H9 (cell line): ENCODE results near the gene DOCK1. TPM values are rescaled to one million over a fixed set of nuclear protein-coding genes. Genes with fewer than 3 reads are reported as not detected.

ENCODE experiments used
- DNase-seq: peaks from one replicate; pipeline ENCODE4 v3.0.0-alpha.2; 2017
- H2AFZ ChIP-seq: one replicate; pipeline ENCODE4 v1.6.1; 2013; ENCODE audit warnings: mild to moderate bottlenecking, low read length, control low read depth, moderate library complexity
- H2AK5ac ChIP-seq: 2 replicates; pipeline ENCODE4 v1.6.1; 2013; ENCODE audit warnings: low read length, control low read depth, mixed read lengths; ENCODE audit not compliant: insufficient read length
- H2BK120ac ChIP-seq: one replicate; pipeline ENCODE4 v1.6.1; 2013; ENCODE audit warnings: low read depth, mild to moderate bottlenecking, low read length, control low read depth, inconsistent platforms; ENCODE audit not compliant: poor library complexity, severe bottlenecking
- H2BK12ac ChIP-seq: 2 replicates; pipeline ENCODE4 v1.6.1; 2013; ENCODE audit warnings: low read length, control low read depth, mixed read lengths, low read depth; ENCODE audit not compliant: insufficient read length
- H2BK15ac ChIP-seq: 2 replicates; pipeline ENCODE4 v1.6.1; 2013; ENCODE audit warnings: low read depth, low read length, control low read depth
- H2BK20ac ChIP-seq: one replicate; pipeline ENCODE4 v1.6.1; 2013; ENCODE audit warnings: low read depth, mild to moderate bottlenecking, low read length, control low read depth, inconsistent platforms; ENCODE audit not compliant: poor library complexity, severe bottlenecking
- H2BK5ac ChIP-seq: 2 replicates; pipeline ENCODE4 v1.6.1; 2013; ENCODE audit warnings: low read length, control low read depth, mixed read lengths; ENCODE audit not compliant: insufficient read length
- H3K14ac ChIP-seq: 2 replicates; pipeline ENCODE4 v1.6.1; 2013; ENCODE audit warnings: low read length, control low read depth; ENCODE audit not compliant: insufficient read depth
- H3K18ac ChIP-seq: 2 replicates; pipeline ENCODE4 v1.6.1; 2013; ENCODE audit warnings: low read depth, mild to moderate bottlenecking, mixed read lengths, low read length, control low read depth; ENCODE audit not compliant: insufficient read length
- H3K23ac ChIP-seq: 2 replicates; pipeline ENCODE4 v1.6.1; 2013; ENCODE audit warnings: low read length, control low read depth, mixed read lengths, low read depth; ENCODE audit not compliant: insufficient read length
- H3K23me2 ChIP-seq: 2 replicates; pipeline ENCODE4 v1.6.1; 2013; ENCODE audit warnings: low read depth, mild to moderate bottlenecking, mixed read lengths, low read length, control low read depth; ENCODE audit not compliant: insufficient read length, poor library complexity, severe bottlenecking
- H3K27ac ChIP-seq: 2 replicates; pipeline ENCODE4 v1.5.1; 2013; ENCODE audit warnings: low read length, control low read depth, mixed read lengths, low read depth; ENCODE audit not compliant: insufficient read length
- H3K27me3 ChIP-seq: 2 replicates; pipeline ENCODE4 v1.6.1; 2013; ENCODE audit warnings: low read length, control low read depth, inconsistent platforms; ENCODE audit not compliant: insufficient read depth
- H3K4ac ChIP-seq: 2 replicates; pipeline ENCODE4 v1.6.1; 2013; ENCODE audit warnings: low read depth, mild to moderate bottlenecking, control low read depth, inconsistent platforms, low read length, moderate library complexity
- H3K4me1 ChIP-seq: 2 replicates; pipeline ENCODE4 v1.6.1; 2013; ENCODE audit warnings: low read length, control low read depth, inconsistent platforms; ENCODE audit not compliant: insufficient read depth
- H3K4me2 ChIP-seq: 2 replicates; pipeline ENCODE4 v1.6.1; 2013; ENCODE audit warnings: low read length, control low read depth, mixed read lengths; ENCODE audit not compliant: insufficient read length, insufficient read depth
- H3K56ac ChIP-seq: 2 replicates; pipeline ENCODE4 v1.6.1; 2013; ENCODE audit warnings: low read depth, mild to moderate bottlenecking, mixed read lengths, low read length, control low read depth; ENCODE audit not compliant: insufficient read length
- H3K79me1 ChIP-seq: 2 replicates; pipeline ENCODE4 v1.6.1; 2013; ENCODE audit warnings: low read depth, mild to moderate bottlenecking, moderate library complexity, low read length, control low read depth, inconsistent platforms; ENCODE audit not compliant: insufficient read depth, poor library complexity, severe bottlenecking
- H3K79me2 ChIP-seq: 2 replicates; pipeline ENCODE4 v1.6.1; 2013; ENCODE audit warnings: low read length, control low read depth, inconsistent platforms; ENCODE audit not compliant: insufficient read depth
- H3K9ac ChIP-seq: 2 replicates; pipeline ENCODE4 v1.6.1; 2013; ENCODE audit warnings: low read length, control low read depth, mixed read lengths; ENCODE audit not compliant: insufficient read length; ENCODE audit errors: extremely low read depth
- H3K9me3 ChIP-seq: one replicate; pipeline ENCODE4 v1.6.1; 2013; ENCODE audit warnings: low read depth, low read length, inconsistent platforms; ENCODE audit not compliant: control insufficient read depth
- H3T11ph ChIP-seq: one replicate; pipeline ENCODE4 v1.6.1; 2013; ENCODE audit warnings: mild to moderate bottlenecking, low read length, control low read depth, inconsistent platforms
- H4K20me1 ChIP-seq: one replicate; pipeline ENCODE4 v1.6.1; 2013; ENCODE audit not compliant: control insufficient read depth, insufficient read length, insufficient read depth
- H4K5ac ChIP-seq: 2 replicates; pipeline ENCODE4 v1.6.1; 2013; ENCODE audit warnings: low read depth, mild to moderate bottlenecking, mixed read lengths, low read length, control low read depth; ENCODE audit not compliant: insufficient read length
- H4K8ac ChIP-seq: replicated peaks from 2 replicates; pipeline ENCODE4 v1.6.1; 2013; ENCODE audit warnings: low read length, control low read depth, mixed read lengths, low read depth; ENCODE audit not compliant: insufficient read length
- H4K91ac ChIP-seq: 2 replicates; pipeline ENCODE4 v1.6.1; 2013; ENCODE audit warnings: low read depth, mild to moderate bottlenecking, moderate library complexity, mixed read lengths, low read length, control low read depth; ENCODE audit not compliant: insufficient read length
- H3K27ac Mint-ChIP-seq, 3 experiments: 2 replicates in 2 of 3; 3 replicates in 1 of 3; pipeline ENCODE4 v1.8.0; 2020 to 2021; ENCODE audit warnings: mixed read lengths in 3 of 3, mild to moderate bottlenecking in 1 of 3, moderate library complexity in 1 of 3
- H3K27me3 Mint-ChIP-seq: 2 replicates; pipeline ENCODE4 v1.8.0; 2021; ENCODE audit warnings: low read depth, mild to moderate bottlenecking, moderate library complexity, mixed read lengths
- H3K36me3 Mint-ChIP-seq, 3 experiments: 2 replicates in 2 of 3; 3 replicates in 1 of 3; pipeline ENCODE4 v1.8.0; 2020 to 2021; ENCODE audit warnings: low read depth in 3 of 3, mixed read lengths in 3 of 3; ENCODE audit not compliant: insufficient read depth in 1 of 3
- H3K4me1 Mint-ChIP-seq, 2 experiments: 2 replicates each; pipeline ENCODE4 v1.8.0; 2020; ENCODE audit warnings: mixed read lengths in 2 of 2
- H3K4me3 Mint-ChIP-seq, 2 experiments: 2 replicates in 1 of 2; 3 replicates in 1 of 2; pipeline ENCODE4 v1.8.0; 2020 to 2021; ENCODE audit warnings: mild to moderate bottlenecking in 2 of 2, mixed read lengths in 2 of 2, moderate library complexity in 1 of 2
- H3K9me3 Mint-ChIP-seq, 2 experiments: 2 replicates in 1 of 2; 3 replicates in 1 of 2; pipeline ENCODE4 v1.8.0; 2020; ENCODE audit warnings: mild to moderate bottlenecking in 2 of 2, mixed read lengths in 2 of 2, moderate library complexity in 1 of 2
- WGBS: extraction: QIAGEN DNeasy Blood & Tissue Kit; methylation state at CpG from one replicate; pipeline ENCODE4 v1.1.7; 2013; ENCODE audit warnings: missing lambda C conversion rate, low lambda C conversion rate, mixed read lengths; ENCODE audit not compliant: insufficient read length; ENCODE audit errors: extremely low coverage; 5-methylcytosine and 5-hydroxymethylcytosine counted together
- total RNA-seq: library from RNA; stranded (reverse); gene quantifications from 2 replicates; pipeline ENCODE4 v1.2.1, GENCODE V29; 2021
- TF ChIP-seq, protein P1 (sequence below): fragments of 200-600 bp; sonication (generic); conservative IDR thresholded peaks from 3 replicates; pipeline ENCODE4 v1.8.0; 2021; ENCODE audit warnings: antibody characterized with exemption, mild to moderate bottlenecking

DOCK1 gene
- total RNA-seq, 1 experiment from 2014 or later, result 57.0 TPM

DNA sequence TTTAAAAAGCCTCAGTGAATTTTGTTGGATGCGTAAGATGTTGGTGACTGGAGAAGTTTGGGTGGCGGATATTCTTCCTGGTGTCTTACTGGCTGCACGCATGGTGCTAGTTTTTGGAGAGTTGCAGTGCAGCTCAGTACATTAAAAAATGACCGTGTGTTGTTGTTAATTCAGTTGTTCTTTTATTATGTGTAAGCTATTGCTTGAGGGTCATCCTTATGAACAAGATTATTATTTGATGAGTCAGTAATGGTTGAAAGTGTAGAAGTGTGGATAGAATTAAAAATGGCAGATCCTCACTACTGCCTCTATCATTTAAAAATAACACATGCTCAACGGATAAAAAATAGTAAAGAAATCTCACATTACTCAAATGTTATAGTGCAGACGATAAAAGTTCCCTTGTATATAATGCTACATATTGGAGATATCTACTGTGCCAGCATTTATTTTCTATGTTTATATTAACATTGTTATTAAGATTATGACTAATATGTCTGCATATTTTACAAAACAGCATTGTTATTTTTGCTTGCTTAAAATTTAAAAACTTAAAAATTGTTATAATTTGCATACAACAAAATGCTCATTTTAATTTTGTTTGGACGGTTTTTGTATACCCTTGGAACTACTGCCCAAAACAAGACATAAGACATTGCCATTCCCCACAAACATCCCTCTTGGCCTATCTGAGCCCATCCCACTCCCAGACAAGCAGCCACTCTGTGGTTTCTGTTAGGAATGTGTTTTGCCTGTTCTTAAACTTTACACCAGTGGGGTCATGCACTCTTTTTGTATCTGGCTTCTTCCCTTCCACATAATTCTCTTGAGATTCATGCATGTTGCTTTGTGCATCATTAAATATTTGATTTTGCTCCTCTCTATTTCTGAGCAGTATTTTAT, 142.0 kb downstream of the DOCK1 start:
- Histone ChIP-seq H4K20me1 (no peaks in the 10 kb centered on the region), H3K23me2 (no peaks in the 10 kb centered on the region), H4K91ac (no peak overlapping the region), H4K8ac (no peak overlapping the region), H3K23ac (no peak overlapping the region), H3K56ac (no peak overlapping the region), H3K4me1 (no peaks in the 10 kb centered on the region), H3K4me2 (no peak overlapping the region), H2BK5ac (no peak overlapping the region), H3K4ac (no peak overlapping the region), H3T11ph (no peak overlapping the region), H2BK15ac (no peak overlapping the region), H3K79me1 (no peaks in the 10 kb centered on the region), H4K5ac (no peak overlapping the region), H3K27me3 (no peaks in the 10 kb centered on the region), H2AFZ (no peak overlapping the region), H2BK12ac (no peak overlapping the region), H3K14ac (no peak overlapping the region), H2BK120ac (no peak overlapping the region), H3K9me3 (no peaks in the 10 kb centered on the region), H2AK5ac (no peak overlapping the region), H3K79me2 (no peaks in the 10 kb centered on the region), H3K27ac (no peak overlapping the region), H2BK20ac (no peak overlapping the region), H3K9ac (no peak overlapping the region), H3K18ac (no peak overlapping the region)
- DNase-seq, result no peak
- Mint-ChIP-seq H3K4me1 (no peaks in the 10 kb centered on the region), H3K9me3 (no peaks in the 10 kb centered on the region), H3K36me3 (peaks cover 12 to 32% (median 22%) of the 10 kb centered on the region in 3 experiments; a peak in 6 of 7 replicates), H3K27me3 (no peaks in the 10 kb centered on the region; the same call in 1 of the 2 replicates), H3K4me3 (no peak overlapping the region), H3K27ac (peak overlapping the region in 1 of 3 experiments; percentile 51; a peak in 2 of 7 replicates)
- WGBS, result no CpG with 5 or more reads among the region's 7 CpGs
- TF ChIP-seq, protein P1, sequence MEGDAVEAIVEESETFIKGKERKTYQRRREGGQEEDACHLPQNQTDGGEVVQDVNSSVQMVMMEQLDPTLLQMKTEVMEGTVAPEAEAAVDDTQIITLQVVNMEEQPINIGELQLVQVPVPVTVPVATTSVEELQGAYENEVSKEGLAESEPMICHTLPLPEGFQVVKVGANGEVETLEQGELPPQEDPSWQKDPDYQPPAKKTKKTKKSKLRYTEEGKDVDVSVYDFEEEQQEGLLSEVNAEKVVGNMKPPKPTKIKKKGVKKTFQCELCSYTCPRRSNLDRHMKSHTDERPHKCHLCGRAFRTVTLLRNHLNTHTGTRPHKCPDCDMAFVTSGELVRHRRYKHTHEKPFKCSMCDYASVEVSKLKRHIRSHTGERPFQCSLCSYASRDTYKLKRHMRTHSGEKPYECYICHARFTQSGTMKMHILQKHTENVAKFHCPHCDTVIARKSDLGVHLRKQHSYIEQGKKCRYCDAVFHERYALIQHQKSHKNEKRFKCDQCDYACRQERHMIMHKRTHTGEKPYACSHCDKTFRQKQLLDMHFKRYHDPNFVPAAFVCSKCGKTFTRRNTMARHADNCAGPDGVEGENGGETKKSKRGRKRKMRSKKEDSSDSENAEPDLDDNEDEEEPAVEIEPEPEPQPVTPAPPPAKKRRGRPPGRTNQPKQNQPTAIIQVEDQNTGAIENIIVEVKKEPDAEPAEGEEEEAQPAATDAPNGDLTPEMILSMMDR, result no peak
